IgD-negative memory B cell (primary cell): Measurements from ENCODE around the gene CABLES1. TPM values are rescaled to one million over a fixed set of nuclear protein-coding genes. Genes with fewer than 3 reads are reported as not detected.
"Not testable (repeated sequence)": the region's sequence is repeated elsewhere in the genome, so short reads cannot be mapped to it uniquely, and the experiment has no call there.

Experiments used
- H3K27ac Mint-ChIP-seq, 3 donors: one replicate each; pipeline ENCODE4 v1.8.0; 2020 to 2022; ENCODE audit warnings: mild to moderate bottlenecking in 3 of 3, mixed read lengths in 3 of 3, moderate library complexity in 1 of 3
- H3K27me3 Mint-ChIP-seq: one replicate; pipeline ENCODE4 v1.8.0; 2021; ENCODE audit warnings: mixed read lengths
- H3K36me3 Mint-ChIP-seq: one replicate; pipeline ENCODE4 v1.8.0; 2020; ENCODE audit warnings: mild to moderate bottlenecking, mixed read lengths
- H3K4me1 Mint-ChIP-seq, 3 donors: one replicate each; pipeline ENCODE4 v1.8.0; 2020 to 2022; ENCODE audit warnings: mixed read lengths in 3 of 3, mild to moderate bottlenecking in 1 of 3
- H3K4me3 Mint-ChIP-seq, 4 donors: one replicate each; pipeline ENCODE4 v1.8.0; 2020 to 2022; ENCODE audit warnings: mild to moderate bottlenecking in 4 of 4, mixed read lengths in 4 of 4, moderate library complexity in 3 of 4
- H3K9me3 Mint-ChIP-seq, 3 donors: one replicate each; pipeline ENCODE4 v1.8.0; 2020 to 2021; ENCODE audit warnings: mixed read lengths in 3 of 3, mild to moderate bottlenecking in 1 of 3
- polyA plus RNA-seq: library from polyadenylated mRNA; unstranded; fragments of 300-500 nt; fragmentation: Illumina TruSeq; gene quantifications from one replicate; pipeline ENCODE4 v1.2.3, GENCODE V29; 2021

The CABLES1 gene
- 0.30 TPM for polyA plus RNA-seq

GRCh38 chr18:23134780-23135549 lies at the start of gene CABLES1:
CABLES1 (plus strand) TSS chr18:23135485; CDS start chr18:23135763, 278 bp downstream.
- Mint-ChIP-seq H3K27me3 (peaks cover 51% of the 10 kb centered on the region), H3K27ac (peak within 1 kb of the TSS in 2 of 3 donors; percentile 8 to 78)

GRCh38 chr18:23087352-23087751 lies 47.9 kb upstream of the CABLES1 start:
- H3K4me3 Mint-ChIP-seq: no peak overlapping the region
- H3K4me1 Mint-ChIP-seq: peaks cover 3 to 6% (median 4%) of the 10 kb centered on the region in 3 donors
- no peaks in the 10 kb centered on the region for H3K36me3 Mint-ChIP-seq
- peaks cover 12% of the 10 kb centered on the region for H3K27me3 Mint-ChIP-seq
- no peak overlapping the region for H3K27ac Mint-ChIP-seq
- H3K9me3 Mint-ChIP-seq: no peaks in the 10 kb centered on the region

More at GRCh38 chr18:23134780-23135549, at the start of gene CABLES1:
- no peaks in the 10 kb centered on the region for H3K9me3 Mint-ChIP-seq
- no peaks in the 10 kb centered on the region for H3K36me3 Mint-ChIP-seq
- peak within 1 kb of the TSS; percentile 69 to 82 (median 78) for H3K4me3 Mint-ChIP-seq
- H3K4me1 Mint-ChIP-seq: peaks cover 12 to 14% (median 13%) of the 10 kb centered on the region in 3 donors

- H3K36me3 Mint-ChIP-seq: no peaks in the 10 kb centered on the region
- no peak overlapping the region for H3K4me3 Mint-ChIP-seq
- no peak overlapping the region for H3K27ac Mint-ChIP-seq
- no peaks in the 10 kb centered on the region for H3K9me3 Mint-ChIP-seq
- peaks cover 3 to 6% (median 4%) of the 10 kb centered on the region in 3 donors for H3K4me1 Mint-ChIP-seq
- peaks cover 12% of the 10 kb centered on the region for H3K27me3 Mint-ChIP-seq
Observed at GRCh38 chr18:23088310-23088709, 47.0 kb upstream of the CABLES1 start.

- not testable (repeated sequence) for H3K4me1 Mint-ChIP-seq, H3K36me3 Mint-ChIP-seq, H3K27me3 Mint-ChIP-seq, H3K27ac Mint-ChIP-seq, H3K9me3 Mint-ChIP-seq
- peak overlapping the region in 1 of 4 donors; percentile 37 for H3K4me3 Mint-ChIP-seq
Observed at GRCh38 chr18:23091017-23091993, 44.0 kb upstream of the CABLES1 start.

GRCh38 chr18:23092121-23092520 lies 43.2 kb upstream of the CABLES1 start:
- H3K27ac Mint-ChIP-seq: peak overlapping the region in 1 of 3 donors; percentile 57
- H3K4me1 Mint-ChIP-seq: peaks cover 3 to 6% (median 4%) of the 10 kb centered on the region in 3 donors
- no peaks in the 10 kb centered on the region for H3K36me3 Mint-ChIP-seq
- no peaks in the 10 kb centered on the region for H3K9me3 Mint-ChIP-seq
- peaks cover 2% of the 10 kb centered on the region for H3K27me3 Mint-ChIP-seq
- peak overlapping the region in 1 of 4 donors; percentile 70 for H3K4me3 Mint-ChIP-seq

- not testable (repeated sequence) for H3K27me3 Mint-ChIP-seq, H3K4me3 Mint-ChIP-seq, H3K4me1 Mint-ChIP-seq, H3K27ac Mint-ChIP-seq, H3K36me3 Mint-ChIP-seq, H3K9me3 Mint-ChIP-seq
Observed at GRCh38 chr18:23093130-23093529, 42.2 kb upstream of the CABLES1 start.

GRCh38 chr18:23093772-23094171 lies 41.5 kb upstream of the CABLES1 start:
- Mint-ChIP-seq H3K27me3 (peaks cover 2% of the 10 kb centered on the region), H3K27ac (no peak overlapping the region), H3K36me3 (no peaks in the 10 kb centered on the region), H3K9me3 (peaks cover 0 to 2% (median 0%) of the 10 kb centered on the region in 3 donors), H3K4me3 (no peak overlapping the region), H3K4me1 (peaks cover 4 to 6% (median 4%) of the 10 kb centered on the region in 3 donors)

GRCh38 chr18:23094411-23095190 lies 40.7 kb upstream of the CABLES1 start:
- peaks cover 0 to 2% (median 0%) of the 10 kb centered on the region in 3 donors for H3K9me3 Mint-ChIP-seq
- H3K36me3 Mint-ChIP-seq: no peaks in the 10 kb centered on the region
- H3K4me1 Mint-ChIP-seq: peaks cover 4 to 6% (median 5%) of the 10 kb centered on the region in 3 donors
- no peak overlapping the region for H3K27ac Mint-ChIP-seq
- peaks cover 2% of the 10 kb centered on the region for H3K27me3 Mint-ChIP-seq
- no peak overlapping the region for H3K4me3 Mint-ChIP-seq

- Mint-ChIP-seq H3K36me3 (no peaks in the 10 kb centered on the region), H3K4me3 (no peak overlapping the region), H3K27me3 (peaks cover under 1% of the 10 kb centered on the region), H3K4me1 (peaks cover 4 to 6% (median 5%) of the 10 kb centered on the region in 3 donors), H3K9me3 (peaks cover 0 to 2% (median 0%) of the 10 kb centered on the region in 3 donors), H3K27ac (no peak overlapping the region)
Observed at GRCh38 chr18:23095463-23095862, 39.8 kb upstream of the CABLES1 start.

GRCh38 chr18:23097016-23097415 lies 38.3 kb upstream of the CABLES1 start:
- not testable (repeated sequence) for H3K27me3 Mint-ChIP-seq, H3K36me3 Mint-ChIP-seq, H3K4me3 Mint-ChIP-seq, H3K9me3 Mint-ChIP-seq, H3K4me1 Mint-ChIP-seq, H3K27ac Mint-ChIP-seq

GRCh38 chr18:23099621-23100020 lies 35.7 kb upstream of the CABLES1 start:
- Mint-ChIP-seq H3K4me3 (no peak overlapping the region), H3K27me3 (peaks cover 4% of the 10 kb centered on the region), H3K4me1 (peaks cover 0 to 2% (median 0%) of the 10 kb centered on the region in 3 donors), H3K9me3 (peaks cover 0 to 2% (median 0%) of the 10 kb centered on the region in 3 donors), H3K36me3 (no peaks in the 10 kb centered on the region), H3K27ac (no peak overlapping the region)

GRCh38 chr18:23101861-23102432 lies 33.3 kb upstream of the CABLES1 start:
- peaks cover 0 to 2% (median 0%) of the 10 kb centered on the region in 3 donors for H3K9me3 Mint-ChIP-seq
- H3K27me3 Mint-ChIP-seq: peaks cover 12% of the 10 kb centered on the region
- no peaks in the 10 kb centered on the region for H3K36me3 Mint-ChIP-seq

GRCh38 chr18:23102493-23103261 lies 32.6 kb upstream of the CABLES1 start:
- no peak overlapping the region for H3K4me3 Mint-ChIP-seq

More at GRCh38 chr18:23101861-23102432, 33.3 kb upstream of the CABLES1 start:
- peaks cover 0 to 2% (median 0%) of the 10 kb centered on the region in 3 donors for H3K4me1 Mint-ChIP-seq
- no peak overlapping the region for H3K27ac Mint-ChIP-seq
- H3K4me3 Mint-ChIP-seq: no peak overlapping the region

More at GRCh38 chr18:23102493-23103261, 32.6 kb upstream of the CABLES1 start:
- Mint-ChIP-seq H3K27ac (no peak overlapping the region), H3K9me3 (peaks cover 0 to 2% (median 0%) of the 10 kb centered on the region in 3 donors), H3K4me1 (peaks cover 0 to 2% (median 0%) of the 10 kb centered on the region in 3 donors), H3K36me3 (no peaks in the 10 kb centered on the region), H3K27me3 (peaks cover 12% of the 10 kb centered on the region)
